NCI-H526 treated with DMSO at 0.1 percent for 48 hours (cell line): ENCODE results near the gene NSD1.
"Not testable (repeated sequence)": the region's sequence is repeated elsewhere in the genome, so short reads cannot be mapped to it uniquely, and the experiment has no call there.

ENCODE experiments used
- DNase-seq: peaks from one replicate; lab custom pipeline; 2025; lab: John Stamatoyannopoulos, UW

Gene NSD1

DNA sequence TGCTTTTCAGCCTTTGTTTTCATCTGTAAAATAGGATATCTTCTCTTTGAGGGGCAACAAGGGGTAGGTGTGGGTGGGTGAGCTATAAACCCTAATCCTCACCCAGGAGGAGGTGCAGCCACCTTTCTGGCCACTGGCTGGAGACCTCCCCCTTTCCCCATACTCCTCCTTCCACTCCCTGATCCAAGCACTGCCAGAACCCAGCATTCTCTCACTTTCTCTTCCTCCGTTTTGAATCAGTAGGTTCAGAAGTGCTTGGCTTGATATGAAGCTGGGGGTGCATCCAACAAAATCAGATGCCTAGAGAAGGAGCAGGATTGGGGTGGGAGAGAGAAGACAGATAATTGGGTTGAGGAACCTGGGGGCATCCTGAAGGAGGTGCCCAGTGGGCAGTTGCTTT is 6.8 kb upstream of the NSD1 start:
- DNase-seq, result no peak

DNA sequence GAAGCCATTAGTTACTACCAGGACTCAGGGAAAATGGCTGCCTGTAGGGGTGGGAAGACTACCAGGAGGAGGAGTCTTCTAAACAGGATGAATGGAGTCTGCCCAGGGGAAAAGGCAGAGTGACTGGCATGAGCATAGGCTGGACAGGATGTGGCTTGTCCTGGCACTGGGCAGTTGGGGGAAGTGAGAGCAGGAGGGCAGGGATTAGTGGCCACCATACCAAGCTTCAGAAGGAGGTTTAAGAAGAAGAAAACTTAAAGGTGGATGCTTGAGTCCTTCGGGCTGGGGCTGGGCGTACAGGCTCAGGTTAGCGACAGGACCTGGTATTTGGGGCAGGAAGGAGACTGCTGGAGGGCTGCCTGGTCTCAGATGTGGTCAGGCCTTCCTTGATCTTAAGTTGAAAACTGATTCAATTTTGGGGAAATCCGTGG is 5.0 kb upstream of the NSD1 start:
- DNase-seq, result no peak

GRCh38 chr5:177130211-177131018 is 3.2 kb upstream of the NSD1 start:
- no peak for DNase-seq

DNA sequence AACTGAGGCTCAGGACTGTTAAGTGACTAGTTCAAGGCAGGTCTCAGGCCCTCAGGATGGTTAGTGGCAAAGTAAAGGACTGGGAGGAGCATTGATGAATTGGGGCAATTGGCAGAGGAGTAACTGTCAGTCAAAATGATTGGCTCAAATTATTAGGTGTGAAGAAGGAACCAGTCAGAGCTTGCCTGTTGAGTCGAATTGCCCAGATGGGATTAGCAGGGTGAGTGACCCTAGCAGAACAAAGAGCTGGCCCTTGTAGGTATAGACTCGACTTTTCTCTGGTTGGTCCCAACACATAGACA is 2.6 kb upstream of the NSD1 start:
- no peak for DNase-seq

- DNase-seq, result no peak
Observed at GRCh38 chr5:177131352-177132135, 2.0 kb upstream of the NSD1 start.

- no peak for DNase-seq
Observed at GRCh38 chr5:177132136-177133095, 1.2 kb upstream of the NSD1 start.

DNA sequence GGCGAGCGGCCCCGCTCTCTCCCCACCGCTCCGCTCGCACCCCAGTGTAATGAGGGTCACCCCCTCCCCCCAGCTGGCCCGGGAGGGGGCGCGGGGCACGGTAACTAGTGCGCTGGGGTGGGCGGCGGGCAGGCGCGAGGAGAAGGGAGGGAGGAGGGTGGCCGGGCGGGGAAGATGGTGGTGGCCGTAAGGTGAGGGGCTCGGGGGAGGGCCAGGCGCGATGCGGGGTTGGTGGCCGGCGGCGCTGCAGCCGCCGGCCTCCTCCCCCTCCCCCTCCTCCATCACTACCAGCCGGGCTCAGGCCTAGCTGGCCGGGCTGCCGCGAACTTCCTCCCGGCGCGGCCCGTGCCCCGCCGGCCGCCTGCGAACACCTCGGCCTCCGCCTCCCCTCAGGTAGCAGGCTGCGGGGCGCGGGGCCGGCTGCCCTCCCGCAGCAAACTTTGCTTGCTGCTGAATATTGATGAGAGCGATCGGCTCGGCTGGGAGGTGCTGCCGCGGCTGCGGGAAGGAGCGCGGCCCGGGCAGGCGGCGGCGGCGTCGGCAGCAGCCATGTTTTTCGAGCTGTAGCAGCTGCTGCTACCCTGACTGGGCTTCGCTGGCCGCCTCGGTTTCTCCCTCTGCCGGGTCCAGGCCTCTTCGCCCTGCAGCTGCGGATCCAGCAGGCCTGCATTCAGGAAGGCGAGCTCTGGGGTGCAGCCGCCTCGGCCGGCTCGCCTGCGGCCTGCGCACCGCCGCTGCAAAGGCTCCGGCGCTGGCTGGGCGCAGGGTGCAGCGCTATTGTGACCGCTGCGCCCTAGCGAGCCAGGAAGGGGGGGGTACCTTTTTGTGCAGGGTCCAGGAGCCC is 502 bp downstream of the NSD1 start:
- DNase-seq, result peak; percentile 2

- no peak for DNase-seq
Observed at GRCh38 chr5:177134697-177135225, 1.2 kb downstream of the NSD1 start.

GRCh38 chr5:177140312-177140711 is 6.7 kb downstream of the NSD1 start:
- no peak for DNase-seq

DNA sequence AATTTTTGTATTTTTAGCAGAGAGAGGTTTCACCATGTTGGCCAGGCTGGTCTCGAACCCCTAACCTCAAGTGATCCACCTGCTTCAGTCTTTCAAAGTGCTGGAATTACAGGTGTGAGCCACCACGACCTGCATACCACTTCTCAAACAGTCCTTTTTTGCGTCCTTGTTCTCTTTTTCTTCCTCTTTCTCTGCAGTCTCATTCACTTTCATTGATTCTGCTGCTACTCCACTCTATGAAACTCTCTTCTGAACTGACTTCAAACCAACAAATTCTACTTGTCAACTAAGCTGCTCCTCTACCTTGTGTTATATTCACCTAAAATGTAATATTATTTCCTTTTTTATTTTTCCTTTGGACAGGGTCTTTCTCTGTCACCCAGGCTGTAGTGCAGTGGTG is 7.9 kb downstream of the NSD1 start:
- DNase-seq, result no peak

DNA sequence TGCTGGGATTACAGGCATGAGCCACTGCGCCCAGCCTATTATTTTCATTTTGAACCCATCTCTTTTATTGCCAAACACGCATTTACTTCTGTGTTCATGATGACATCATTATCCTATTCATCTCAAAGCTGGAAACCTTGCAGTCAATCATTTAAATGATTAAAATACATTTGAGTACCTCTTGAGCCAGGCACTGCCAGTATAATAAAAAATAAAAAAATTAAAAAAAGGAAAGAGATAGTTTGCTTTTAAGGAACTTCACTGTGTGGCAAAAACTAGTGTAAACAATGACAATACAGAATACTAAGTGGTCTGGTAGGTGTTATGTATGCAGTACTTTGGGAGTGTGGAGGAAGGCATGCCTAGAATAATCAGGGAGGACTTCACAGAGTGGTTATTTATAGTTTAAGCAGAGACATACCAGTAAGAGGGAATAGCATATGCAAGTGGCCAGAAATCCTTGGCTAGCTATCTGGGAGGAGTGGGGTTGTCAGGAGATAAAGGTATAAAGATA is 8.6 kb downstream of the NSD1 start:
- no peak for DNase-seq

DNA sequence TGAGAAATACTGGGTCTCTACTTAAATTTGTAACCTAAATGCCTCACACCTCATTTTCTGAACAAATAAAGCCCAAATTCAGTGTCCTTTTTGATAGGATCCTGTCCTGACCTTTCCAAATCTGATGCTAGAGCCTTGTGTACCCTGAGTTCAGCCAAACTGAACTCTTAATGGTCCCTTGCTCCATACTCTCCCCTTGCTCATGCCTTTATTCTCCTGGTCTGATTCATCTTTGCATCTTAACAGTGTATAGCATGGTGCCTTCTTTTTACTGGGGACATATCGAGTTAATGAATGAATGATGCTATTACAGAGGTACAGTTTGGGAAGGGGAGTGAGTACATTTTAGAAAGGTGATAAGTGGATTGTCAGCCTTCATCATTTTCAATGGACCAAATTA is 9.2 kb downstream of the NSD1 start:
- DNase-seq, result no peak

GRCh38 chr5:177146891-177147638 is 13.5 kb downstream of the NSD1 start:
- no peak for DNase-seq

DNA sequence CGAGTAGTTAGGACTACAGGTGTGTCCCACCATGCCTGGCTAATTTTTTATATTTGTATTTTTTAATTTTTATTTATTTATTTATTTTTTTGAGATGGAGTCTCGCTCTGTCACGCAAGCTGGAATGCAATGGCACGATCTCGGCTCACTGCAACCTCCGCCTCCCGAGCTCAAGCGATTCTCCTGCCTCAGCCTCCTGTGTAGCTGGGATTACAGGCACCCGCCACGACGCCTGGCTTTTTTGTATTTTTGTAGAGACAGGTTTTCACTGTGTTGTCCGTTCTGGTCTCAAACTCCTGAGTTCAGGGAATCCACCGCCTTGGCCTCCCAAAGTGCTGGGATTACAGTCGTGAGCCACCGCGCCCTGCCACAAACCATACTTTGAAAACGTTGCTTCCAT is 16.5 kb downstream of the NSD1 start:
- DNase-seq, result not testable (repeated sequence)

DNA sequence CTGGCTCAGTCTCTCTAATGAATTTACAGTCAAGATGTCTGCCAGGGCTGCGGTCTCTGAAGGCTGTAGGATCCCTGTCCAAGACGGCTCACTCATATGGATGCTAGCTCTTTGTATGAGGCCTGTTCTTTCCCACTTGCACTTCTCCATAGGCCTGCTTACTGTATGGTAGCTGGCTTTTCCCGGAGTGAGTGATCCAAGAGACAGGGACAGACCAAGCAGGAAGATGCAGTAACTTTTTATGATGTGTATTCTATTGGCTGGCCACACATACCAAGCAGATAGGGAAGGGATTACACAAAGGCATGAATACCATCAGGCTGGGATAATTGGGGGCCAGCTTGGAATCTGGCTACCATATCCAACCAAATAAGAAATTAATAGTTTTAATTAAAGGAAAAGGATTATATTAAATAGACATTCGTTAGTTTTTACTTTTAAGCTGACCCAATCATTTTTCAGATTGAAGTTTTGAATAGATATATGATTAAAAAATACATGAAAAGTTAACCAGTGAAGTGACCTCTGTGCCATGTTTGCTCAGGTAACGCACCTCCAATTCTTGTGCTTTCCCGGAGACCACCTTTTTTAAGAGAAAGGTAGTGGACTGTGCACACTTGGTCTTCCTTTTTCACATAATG is 20.6 kb downstream of the NSD1 start:
- no peak for DNase-seq

DNA sequence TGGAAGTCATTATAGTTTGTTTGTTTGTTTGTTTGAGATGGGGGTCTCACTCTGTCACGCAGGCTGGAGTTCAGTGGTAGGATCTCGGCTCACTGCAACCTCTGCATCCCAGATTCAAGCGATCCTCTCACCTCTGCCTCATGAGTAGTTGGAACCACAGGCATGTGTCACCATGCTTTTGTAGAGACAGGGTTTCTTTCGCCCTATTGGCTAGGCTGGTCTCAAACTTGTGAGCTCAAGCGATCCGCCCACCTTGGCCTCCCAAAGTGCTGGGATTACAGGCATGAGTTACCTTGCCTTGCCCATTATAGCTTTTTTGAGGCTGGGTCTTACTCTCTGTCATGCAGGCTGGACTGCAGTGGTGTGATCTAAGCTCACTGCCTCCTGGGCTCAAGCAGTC is 28.8 kb downstream of the NSD1 start:
- DNase-seq, result no peak

DNA sequence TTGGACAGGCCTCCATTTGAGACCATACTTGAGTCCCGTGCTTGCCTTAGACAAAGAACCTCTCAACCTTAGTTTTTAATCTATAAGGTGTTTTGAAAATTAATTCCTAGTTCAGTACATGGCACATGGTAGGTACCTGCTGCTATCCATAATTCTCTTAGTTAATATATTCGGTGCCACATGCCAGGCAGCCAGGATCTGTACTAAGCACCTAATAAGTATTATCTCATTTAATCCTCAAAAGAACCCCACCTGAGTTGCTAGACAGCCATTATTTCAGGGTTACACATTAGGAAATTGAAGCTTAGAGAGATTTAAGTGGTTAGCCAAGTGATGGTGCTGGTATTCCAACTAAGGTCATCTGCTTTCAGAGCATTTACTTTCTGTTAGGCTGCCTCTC is 29.9 kb downstream of the NSD1 start:
- no peak for DNase-seq

GRCh38 chr5:177169271-177169670 is 35.7 kb downstream of the NSD1 start:
- DNase-seq, result no peak

- no peak for DNase-seq
Observed at GRCh38 chr5:177171961-177172360, 38.4 kb downstream of the NSD1 start.

GRCh38 chr5:177175336-177175735 is 41.8 kb downstream of the NSD1 start:
- DNase-seq, result no peak
